NCI-H748 (cell line): ENCODE results near the gene GTF2F2.

Source experiments
- DNase-seq: peaks from one replicate; lab custom pipeline; 2025; ENCODE audit not compliant: unreplicated experiment; lab: John Stamatoyannopoulos, UW

Gene GTF2F2

GRCh38 chr13:45209229-45209628 lies 88.9 kb downstream of the GTF2F2 start:
- DNase-seq: no peak

GRCh38 chr13:45215392-45216077 lies 95.2 kb downstream of the GTF2F2 start:
- DNase-seq: no peak

DNA sequence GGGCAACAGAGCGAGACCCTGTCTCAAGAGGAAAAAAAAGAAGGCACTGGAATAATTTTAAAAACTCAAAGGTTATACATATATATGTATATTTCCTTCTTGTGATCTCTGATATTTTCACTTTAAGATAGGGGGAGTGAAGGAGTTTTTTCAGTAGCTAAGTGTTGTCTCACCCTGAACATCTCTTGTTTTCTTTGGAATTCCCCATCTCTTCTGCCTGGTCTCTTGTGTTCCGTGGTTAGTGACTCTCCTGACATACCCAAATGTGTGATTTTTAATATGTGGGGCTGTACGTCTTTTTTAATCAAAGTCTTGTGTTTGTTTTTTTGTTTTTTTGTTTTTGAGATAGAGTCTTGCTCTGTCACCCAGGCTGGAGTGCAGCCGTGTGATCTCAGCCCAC lies 95.9 kb downstream of the GTF2F2 start:
- no peak for DNase-seq

DNA sequence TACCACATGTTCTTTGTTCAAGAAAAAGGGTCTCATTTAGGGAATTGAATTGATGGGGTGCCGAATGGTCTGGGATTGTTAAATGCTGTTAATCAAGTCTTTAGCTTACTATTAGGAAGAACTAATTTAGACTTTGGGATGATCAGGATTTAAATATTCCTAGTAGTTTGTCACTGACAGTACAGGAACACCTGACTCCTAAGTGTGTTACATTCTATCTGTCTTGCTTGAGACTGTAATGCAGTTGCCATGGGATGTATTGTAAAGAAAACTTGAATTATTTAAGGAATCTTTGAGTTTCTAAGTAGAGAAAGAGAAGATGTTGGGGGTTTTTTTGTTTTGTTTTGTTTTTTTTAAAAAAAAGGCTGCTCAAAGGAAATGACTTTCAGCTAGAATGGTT lies 98.4 kb downstream of the GTF2F2 start:
- no peak for DNase-seq

DNA sequence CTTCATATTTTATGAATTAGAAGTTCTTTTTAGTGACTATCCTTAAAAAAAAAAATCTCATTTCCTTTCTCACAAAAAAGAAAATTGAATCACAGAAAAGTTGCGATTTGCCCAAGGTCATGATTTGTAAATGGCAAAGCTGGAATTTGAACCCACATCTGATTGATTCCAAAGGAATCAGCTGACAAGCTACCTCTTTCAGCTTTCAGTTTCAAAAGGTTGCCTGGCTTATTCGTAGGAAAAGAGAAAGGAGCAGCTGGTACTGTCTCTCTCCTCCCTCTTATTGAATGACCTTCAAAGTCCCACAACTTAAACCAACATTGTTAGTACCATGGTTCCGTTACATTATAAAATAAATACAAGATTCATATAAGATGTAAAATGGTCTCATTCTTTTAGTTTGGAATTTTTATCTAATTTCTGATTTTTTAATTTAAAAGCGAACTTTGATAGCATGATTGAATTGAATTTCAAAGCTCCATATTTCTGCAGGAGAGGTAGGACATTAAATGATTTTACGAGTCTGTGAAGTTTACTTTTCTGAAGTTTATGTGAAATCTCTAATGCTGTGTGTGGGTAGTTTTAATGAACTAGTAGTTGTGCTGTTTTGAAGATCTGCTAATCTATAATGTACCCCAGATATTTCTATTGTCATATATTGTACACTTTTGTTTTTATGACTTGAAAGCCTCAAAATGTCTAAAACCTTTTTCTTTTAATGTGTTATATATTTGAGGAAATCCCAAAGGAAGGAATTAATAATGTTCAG lies 99.0 kb downstream of the GTF2F2 start:
- peak; percentile 7 for DNase-seq

GRCh38 chr13:45219938-45220375 lies 99.6 kb downstream of the GTF2F2 start:
- DNase-seq: peak; percentile 73

DNA sequence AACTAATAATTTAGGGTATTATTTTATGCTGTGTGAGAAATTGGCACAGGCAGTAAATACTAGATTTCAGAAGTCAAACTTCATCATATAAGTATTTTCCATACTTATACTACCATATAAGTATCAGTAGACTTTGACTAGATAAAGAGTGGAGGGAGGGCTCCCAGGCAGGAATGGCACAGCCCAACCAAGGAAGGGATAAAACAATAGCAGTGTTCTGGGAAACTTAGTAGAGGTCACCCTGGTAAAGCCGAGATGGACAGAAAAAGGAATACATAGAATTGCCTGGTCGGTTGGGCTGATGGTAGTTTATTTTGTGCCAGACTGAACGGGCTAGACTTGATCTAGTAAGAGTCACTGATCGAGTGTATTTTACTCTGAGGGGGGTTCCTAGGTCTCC lies 100.1 kb downstream of the GTF2F2 start:
- no peak for DNase-seq

DNA sequence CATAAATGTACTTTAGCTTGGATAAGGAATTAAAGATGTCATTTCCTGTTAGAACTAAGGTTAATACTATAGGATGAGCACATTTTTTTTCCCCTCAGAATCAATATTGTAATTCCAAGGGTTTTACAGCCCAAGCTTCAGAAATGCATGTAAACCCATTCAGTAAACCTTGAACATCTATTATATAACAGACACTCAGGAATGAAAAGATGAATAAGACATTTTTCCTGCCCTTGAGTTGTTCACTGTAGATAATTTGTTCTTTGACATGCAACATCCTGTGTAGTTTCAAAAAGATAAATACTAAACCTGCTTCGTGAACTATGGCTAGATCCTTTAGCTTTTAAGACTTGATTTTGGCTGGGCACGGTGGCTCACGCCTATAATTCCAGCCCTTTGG lies 102.2 kb downstream of the GTF2F2 start:
- no peak for DNase-seq

DNA sequence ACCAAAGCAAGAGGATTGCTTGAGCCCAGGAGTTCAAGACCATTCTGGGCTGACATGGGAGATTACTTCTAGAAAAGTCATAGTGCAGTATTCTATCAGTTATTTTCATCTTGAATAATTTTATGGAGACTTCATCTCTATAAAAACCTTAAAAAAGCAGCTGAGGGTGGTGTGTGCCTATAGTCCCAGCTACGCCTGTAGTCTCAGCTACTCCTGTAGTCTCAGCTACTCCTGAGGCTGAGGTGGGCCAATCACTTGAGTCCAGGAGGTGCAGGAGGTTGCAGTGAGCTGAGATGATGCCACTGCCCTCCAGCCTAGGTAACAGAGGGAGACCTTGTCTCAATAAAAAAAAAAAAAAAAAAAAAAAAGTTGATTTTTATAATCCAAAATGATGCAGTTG lies 102.6 kb downstream of the GTF2F2 start:
- no peak for DNase-seq

- no peak for DNase-seq
Observed at GRCh38 chr13:45224176-45224575, 103.9 kb downstream of the GTF2F2 start.

DNA sequence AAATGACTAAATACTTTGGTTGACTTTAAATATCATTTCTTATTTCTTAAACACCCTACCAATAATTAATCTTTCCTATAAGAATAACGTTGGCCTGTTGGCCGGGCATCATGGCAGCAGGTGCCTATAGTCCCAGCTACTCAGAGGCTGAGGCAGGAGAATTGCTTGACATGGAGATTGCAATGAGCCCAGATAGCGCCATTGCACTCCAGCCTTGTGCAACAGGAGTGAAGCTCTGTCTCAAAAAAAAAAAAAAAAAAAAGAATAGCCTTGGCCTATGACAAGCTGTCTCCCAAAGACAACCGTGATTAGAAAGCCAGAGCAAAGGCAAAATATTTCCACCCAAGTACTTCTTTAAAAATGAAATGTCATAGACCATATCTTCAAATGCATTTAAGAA lies 105.1 kb downstream of the GTF2F2 start:
- no peak for DNase-seq

GRCh38 chr13:45226024-45226423 lies 105.7 kb downstream of the GTF2F2 start:
- no peak for DNase-seq

DNA sequence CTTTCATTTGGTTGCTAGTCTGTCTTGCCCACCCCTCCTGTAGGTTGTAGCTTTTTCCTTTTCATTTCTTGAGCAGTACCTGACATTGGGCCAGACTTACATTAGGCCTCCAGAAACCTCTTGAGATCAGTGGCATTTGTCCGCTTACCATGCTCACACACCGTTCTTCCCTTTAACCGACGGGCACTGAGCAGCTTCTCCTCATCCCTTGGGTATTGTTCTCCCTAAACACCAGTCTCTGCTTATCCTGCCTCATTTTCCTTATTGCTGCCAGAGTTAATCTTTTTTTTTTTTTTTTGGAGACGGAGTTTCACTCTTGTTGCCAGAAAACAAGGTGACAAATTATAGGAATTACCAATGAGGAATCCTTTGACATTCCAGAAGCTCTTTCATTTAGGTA lies 107.7 kb downstream of the GTF2F2 start:
- DNase-seq: no peak

GRCh38 chr13:45229172-45229571 lies 108.9 kb downstream of the GTF2F2 start:
- no peak for DNase-seq

- peak; percentile 26 for DNase-seq
Observed at GRCh38 chr13:45231305-45231704, 111.0 kb downstream of the GTF2F2 start.

GRCh38 chr13:45231722-45232121 lies 111.4 kb downstream of the GTF2F2 start:
- DNase-seq: peak; percentile 58

GRCh38 chr13:45232591-45232990 lies 112.3 kb downstream of the GTF2F2 start:
- no peak for DNase-seq

DNA sequence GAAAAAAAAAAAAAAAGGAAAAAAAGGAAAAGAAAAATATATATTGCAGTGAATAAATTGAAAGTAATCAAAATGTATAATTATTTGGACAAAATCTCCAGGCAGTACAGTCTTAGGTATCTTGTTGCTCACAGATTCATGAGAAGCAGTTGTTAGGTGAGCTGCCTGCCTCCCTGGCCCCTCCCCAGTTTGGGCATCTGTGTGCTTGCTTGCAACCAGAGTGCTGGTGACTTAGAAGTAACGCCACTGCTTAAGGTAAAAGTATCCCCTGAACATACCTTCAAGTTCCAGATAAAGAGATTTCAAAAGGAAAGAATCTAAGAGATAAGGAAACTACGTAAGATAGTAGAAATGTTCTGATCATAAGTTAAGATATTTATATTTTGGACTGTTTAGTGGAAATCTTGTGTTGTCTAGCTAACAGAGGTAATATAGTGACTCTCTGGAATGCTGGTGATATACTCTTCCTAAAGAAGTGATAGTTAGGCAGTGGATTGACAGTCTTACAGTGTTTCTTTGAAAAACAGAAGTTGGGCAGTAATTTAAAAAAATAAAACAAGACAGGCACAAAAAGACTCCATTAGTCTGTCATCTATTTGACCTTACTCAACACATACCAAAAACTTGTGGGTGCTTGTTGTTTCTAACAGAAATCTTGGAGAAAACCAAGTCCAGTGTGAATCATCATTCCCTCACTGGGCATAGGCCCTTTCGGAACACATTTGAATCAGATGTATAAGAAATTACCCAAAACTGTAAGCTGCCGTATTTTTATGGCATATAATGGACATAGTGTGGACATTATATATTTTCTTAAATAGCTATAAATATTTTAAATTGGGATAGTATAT lies 118.9 kb downstream of the GTF2F2 start:
- DNase-seq: no peak

DNA sequence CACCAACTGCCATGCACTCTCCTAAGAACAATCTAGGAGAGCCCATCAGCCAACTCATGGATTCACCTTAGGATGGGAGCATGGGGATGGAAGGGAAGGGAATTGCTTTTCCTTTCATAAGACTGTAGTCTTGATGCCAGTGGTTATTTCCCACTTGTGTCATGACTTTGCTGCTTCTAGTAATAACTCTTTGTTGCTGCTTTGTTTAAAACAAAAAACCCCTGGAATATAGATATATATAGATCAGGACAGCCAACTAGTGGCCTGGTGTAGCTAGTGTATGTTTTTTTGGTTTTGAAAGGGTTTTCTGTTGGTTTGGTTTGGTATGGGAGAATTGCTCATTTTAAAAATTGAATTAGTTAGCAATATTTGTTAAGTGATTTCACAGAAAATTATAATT lies 119.8 kb downstream of the GTF2F2 start:
- no peak for DNase-seq

DNA sequence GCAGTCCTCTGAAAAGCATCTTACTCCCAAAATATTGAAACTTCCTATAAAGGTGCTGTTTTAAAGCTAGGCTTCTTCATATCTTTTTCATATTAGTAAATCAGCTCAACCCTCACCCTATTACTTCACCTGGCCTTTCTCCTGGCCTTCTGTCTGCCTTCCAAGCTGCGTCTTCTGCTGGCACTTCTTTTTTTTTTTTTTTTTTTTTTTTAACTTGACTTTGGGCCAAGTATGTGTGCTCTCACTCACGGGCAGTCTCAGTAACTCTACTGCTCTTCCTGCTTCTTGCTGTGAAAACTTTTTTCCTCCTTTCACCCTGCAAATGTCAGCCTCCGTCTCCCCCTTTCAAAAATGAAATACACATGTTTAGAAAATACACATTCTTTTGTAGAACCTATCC lies 121.8 kb downstream of the GTF2F2 start:
- no peak for DNase-seq

- DNase-seq: no peak
Observed at GRCh38 chr13:45242524-45242923, 122.2 kb downstream of the GTF2F2 start.

GRCh38 chr13:45243077-45243476 lies 122.8 kb downstream of the GTF2F2 start:
- DNase-seq: no peak
